Stimulated activated CD8-positive, alpha-beta memory T cell treated with anti-CD3 and anti-CD28 coated beads, Interleukin-7, amount 100 ng/mL, for 1 hour (primary cell): Measurements from ENCODE around the gene BICDL2.

Source experiments
- DNase-seq, 2 donors: peaks; one replicate each; pipeline ENCODE4 v3.0.0-alpha.2; 2020; ENCODE audit warnings: low read depth in 2 of 2

BICDL2 gene

DNA sequence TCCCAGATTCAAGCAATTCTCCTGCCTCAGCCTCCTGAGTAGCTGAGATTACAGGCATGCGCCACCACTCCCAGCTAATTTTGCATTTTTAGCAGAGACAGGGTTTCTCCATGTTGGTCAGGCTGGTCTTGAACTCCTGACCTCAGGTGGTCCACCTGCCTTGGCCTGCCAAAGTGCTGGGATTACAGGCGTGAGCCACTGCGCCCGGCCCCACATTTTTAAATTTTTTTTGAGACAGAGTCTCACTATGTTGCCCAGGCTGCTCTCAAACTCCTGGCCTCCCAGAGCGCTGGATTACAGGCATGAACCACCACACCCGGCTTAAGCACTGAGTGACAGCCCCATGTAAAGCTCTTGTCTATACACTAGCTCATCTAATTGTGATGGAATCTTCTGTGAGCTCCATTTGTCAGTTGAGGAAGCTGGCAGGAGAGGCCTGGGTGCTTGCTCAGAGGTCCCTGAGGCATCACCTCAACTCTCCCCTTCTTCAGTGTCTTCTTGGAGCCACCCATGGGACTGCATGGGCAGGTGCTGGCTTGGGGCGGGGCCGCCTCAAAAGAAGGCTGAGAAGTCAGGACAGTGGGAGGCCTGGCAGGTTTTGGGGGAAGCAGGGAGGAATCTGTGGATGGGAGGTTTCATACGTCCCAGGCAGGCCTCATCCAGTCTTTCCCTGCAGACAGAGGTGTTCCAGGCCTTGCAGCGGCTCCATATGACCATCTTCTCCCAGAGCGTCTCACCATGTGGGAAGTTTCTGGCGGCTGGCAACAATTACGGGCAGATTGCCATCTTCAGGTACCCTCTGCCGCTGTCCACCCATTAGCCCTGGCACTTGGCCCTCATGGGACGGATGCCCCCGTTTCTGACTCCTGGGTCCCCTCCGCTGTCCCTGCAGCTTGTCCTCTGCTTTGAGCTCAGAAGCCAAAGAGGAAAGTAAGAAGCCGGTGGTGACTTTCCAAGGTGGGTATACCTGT is 11.4 kb downstream of the BICDL2 start:
- no peak for DNase-seq

GRCh38 chr16:3023669-3024478 is 12.9 kb downstream of the BICDL2 start, which contains the start of the genes HCFC1R1 and THOC6:
TSS of gene HCFC1R1 (minus strand) at chr16:3023942. CDS start at chr16:3023941, 1 bp downstream.
TSS of gene THOC6 (plus strand) at chr16:3024035. CDS start at chr16:3024327, 292 bp downstream.
- DNase-seq, result peak; percentile 84 to 86

DNA sequence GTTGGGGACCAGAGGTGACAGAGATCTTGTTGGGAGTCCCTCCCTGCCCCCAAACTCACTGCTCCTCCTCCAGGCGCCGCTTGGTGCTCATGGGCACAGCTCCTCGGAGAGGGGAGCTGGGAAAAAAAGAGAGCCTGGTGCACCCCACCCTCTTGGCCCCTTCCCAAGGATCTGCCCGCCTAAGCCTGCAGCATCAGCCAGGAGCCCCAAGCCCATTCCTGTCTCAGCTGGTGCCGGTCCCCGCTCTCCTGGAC is 13.4 kb downstream of the BICDL2 start:
- no peak for DNase-seq

GRCh38 chr16:3022684-3023414 is 13.9 kb downstream of the BICDL2 start:
- no peak for DNase-seq

DNA sequence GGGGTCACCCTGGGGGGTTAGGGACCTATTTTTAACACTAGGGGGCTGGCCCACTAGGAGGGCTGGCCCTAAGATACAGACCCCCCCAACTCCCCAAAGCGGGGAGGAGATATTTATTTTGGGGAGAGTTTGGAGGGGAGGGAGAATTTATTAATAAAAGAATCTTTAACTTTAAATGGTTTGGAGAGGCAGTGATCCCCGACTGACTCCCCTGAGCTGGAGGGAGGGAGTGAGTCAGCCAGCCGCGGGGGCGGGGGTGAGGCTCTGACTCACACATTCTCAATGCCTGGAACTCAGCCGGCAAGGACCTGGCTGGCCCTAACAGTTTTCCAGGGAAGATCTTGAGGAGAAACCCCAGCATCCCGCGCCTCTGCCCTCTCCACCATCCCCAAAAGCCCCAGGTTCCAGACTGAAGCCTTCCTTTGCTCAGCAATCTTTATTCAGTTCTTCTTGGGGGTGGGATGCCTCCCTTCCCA is 14.5 kb downstream of the BICDL2 start:
- peak; percentile 65 to 75 for DNase-seq

DNA sequence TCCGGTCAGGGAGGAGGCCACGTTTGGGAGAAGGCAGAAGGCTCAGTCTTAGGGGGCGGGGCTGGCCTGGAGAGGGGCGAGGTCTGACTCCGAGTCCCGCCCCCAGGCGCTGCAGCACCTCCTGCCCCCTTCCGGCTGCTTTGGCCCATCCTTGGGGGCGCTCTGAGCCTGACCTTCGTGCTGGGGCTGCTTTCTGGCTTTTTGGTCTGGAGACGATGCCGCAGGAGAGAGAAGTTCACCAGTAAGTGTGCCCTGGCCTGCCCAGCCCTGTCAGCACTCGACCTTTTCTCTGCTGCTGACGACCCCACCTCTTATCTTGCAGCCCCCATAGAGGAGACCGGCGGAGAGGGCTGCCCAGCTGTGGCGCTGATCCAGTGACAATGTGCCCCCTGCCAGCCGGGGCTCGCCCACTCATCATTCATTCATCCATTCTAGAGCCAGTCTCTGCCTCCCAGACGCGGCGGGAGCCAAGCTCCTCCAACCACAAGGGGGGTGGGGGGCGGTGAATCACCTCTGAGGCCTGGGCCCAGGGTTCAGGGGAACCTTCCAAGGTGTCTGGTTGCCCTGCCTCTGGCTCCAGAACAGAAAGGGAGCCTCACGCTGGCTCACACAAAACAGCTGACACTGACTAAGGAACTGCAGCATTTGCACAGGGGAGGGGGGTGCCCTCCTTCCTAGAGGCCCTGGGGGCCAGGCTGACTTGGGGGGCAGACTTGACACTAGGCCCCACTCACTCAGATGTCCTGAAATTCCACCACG is 15.1 kb downstream of the BICDL2 start:
- peak; percentile 50 to 57 for DNase-seq

- DNase-seq, result peak; percentile 46 to 53
Measured at GRCh38 chr16:3020604-3021448, 15.9 kb downstream of the BICDL2 start.

- peak in 1 of 2 donors; percentile 45 for DNase-seq
Measured at GRCh38 chr16:3020247-3020603, 16.5 kb downstream of the BICDL2 start, which contains the start of gene TNFRSF12A. TSS of gene TNFRSF12A (plus strand) at chr16:3020368. CDS start at chr16:3020398, 30 bp downstream.

- DNase-seq, result no peak
Measured at GRCh38 chr16:3019594-3020246, 17.0 kb downstream of the BICDL2 start.

DNA sequence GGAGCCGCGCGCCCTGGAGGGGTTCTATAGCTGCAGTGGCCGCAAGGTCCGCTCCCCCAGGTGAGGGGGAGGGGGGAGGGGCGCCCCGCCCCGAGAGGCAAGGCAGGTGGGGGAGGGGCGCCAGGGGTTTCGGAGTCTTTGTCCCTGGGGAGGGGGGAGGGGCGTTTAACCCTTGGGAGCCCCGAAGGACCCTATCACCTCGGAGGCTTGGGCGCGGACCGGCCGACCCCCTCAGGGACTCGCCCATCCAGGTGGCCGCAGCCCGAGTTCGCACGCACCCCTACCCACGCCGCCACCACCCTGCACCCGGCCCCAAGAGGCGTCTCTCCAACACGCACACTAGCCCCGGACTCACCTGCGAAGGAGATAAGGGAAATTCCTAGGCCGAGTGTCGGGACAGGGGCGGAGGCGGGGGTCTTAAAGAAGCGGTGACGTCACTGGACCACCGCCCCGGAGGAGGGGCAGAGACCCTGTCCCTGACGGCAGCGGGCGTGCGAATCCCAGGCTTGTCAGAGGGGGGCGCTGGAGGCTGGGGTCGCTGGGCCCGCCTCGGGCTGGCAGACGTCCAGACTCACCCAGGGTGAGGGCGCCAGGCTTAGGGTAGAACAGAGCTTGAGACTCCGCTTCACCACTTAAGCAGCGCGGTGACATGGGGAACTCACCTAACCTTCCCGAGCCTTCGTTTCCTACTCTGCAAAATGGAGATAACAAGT is 18.8 kb downstream of the BICDL2 start, which contains the start of gene CLDN6:
CLDN6 (minus strand) TSS at position 390 of the 713 bp plus-strand sequence. CDS start 2,162 bp downstream, outside the sequence.
- DNase-seq, result no peak

DNA sequence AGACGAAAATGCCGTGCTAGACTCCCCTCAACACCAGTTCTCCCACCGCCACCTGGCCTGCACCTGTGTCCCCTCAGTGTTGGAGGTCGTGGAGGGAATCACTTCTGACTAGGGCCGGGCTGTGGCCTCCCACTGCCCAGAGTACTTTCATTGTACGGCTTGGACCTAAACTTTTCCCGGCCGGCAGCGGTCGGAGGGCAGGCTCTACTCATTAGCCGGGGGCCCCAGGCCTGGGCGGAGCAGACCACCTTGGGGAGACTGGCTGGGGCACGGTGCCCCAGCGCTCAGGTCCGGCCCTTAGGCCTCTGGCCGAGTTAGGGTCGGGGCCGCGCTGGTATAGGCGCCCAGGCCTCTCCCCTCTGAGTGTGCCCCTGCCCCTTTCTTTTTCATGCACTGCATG is 19.4 kb downstream of the BICDL2 start:
- no peak for DNase-seq

DNA sequence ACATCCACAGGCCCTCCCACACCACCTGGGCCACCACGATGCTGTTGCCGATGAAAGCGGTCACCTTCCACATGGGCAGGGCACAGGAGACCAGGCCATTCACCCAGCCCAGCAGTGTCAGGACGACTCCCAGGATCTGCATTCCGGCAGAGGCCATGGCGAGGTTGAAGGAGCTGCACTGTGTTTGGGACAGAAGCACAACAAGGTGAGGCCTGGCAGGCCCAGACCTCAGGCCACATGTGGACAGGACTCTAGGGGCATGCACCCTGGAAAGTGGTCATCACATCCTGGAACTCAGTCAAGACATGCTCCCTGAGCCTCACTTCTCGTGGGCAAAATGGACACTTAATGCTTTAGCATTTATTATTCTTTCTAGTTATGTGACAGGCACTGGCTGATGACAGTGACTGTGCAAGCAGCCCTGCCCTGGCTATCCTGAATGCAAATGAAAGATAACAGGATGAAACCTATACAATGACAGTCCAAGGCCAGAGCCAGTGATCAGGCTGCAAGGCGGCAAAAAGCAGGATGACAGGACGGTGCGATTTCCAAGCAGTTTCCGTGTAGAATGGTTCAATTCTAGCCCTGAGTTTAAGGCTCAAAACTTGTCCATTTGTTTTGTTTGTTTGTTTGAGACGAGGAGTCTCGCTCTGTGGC is 20.8 kb downstream of the BICDL2 start:
- no peak for DNase-seq

DNA sequence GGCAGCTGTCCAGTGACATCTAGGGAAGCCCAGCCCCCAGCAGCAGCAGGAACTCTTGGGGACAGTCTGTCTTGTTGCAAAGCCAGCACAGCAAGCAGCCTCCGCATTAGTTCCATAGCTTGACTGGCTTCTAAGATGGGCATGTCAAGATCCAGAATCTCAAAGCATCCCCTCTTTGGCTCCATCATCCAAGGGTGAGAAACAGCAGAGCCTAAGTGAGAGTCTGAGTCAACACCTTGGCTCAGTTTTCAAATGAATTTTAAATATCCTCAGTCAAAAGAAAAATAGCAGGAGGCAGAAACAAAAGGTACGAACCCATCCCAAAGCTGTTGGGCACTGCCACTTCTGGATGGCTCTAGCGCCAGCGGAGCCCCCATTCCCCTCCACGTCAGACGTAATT is 21.8 kb downstream of the BICDL2 start:
- DNase-seq, result no peak

GRCh38 chr16:3013998-3014690 is 22.6 kb downstream of the BICDL2 start:
- no peak for DNase-seq

DNA sequence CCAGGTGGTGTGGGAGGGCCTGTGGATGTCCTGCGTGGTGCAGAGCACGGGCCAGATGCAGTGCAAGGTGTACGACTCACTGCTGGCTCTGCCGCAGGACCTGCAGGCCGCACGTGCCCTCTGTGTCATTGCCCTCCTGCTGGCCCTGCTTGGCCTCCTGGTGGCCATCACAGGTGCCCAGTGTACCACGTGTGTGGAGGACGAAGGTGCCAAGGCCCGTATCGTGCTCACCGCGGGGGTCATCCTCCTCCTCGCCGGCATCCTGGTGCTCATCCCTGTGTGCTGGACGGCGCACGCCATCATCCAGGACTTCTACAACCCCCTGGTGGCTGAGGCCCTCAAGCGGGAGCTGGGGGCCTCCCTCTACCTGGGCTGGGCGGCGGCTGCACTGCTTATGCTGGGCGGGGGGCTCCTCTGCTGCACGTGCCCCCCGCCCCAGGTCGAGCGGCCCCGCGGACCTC is 23.2 kb downstream of the BICDL2 start:
- DNase-seq, result no peak

DNA sequence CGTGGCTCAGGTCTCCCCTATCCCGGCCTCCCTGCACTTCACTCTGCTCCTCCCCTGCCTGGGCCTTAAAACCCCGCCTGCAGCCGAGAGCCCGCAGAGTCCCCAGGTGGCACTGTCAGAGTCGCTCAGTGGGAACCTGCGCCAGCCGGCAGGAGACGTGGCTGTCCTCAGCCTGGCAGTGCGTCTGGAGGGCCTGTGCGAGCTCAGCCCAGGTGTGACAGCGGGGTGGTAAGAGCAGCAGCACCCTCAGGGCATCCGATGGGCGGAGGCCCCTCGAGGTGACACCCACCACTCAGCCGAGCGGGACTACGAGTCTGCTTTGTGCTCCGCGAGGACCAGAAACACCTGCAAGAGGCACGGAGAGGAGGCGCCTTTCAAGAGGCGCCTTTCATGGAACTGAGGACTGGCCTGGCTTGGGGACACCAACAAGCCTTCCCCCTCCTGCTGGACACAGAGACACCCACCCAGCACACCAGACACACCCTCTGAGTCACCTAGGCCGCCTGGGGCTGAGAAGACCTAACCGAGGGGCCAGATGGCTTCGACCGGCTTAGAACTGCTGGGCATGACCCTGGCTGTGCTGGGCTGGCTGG is 23.8 kb downstream of the BICDL2 start, which contains the start of gene CLDN9:
CLDN9 (plus strand) TSS at position 96 of the 593 bp plus-strand sequence; CDS start at position 536, 440 bp downstream.
- no peak for DNase-seq

GRCh38 chr16:3012246-3012645 is 24.5 kb downstream of the BICDL2 start:
- DNase-seq, result no peak
